GM12878 (cell line): ENCODE measurements around the gene CCDC88C. TPM values are rescaled to one million over a fixed set of nuclear protein-coding genes. Genes with fewer than 3 reads are reported as not detected.
A peak's percentile ranks its signal among the peaks of the same experiment; 100 is the strongest.

Experiments
- BACH1 ChIP-seq: fragments of 450-650 bp; IDR thresholded peaks from 2 replicates; pipeline ENCODE4 v1.6.1; 2017; ENCODE audit warnings: mild to moderate bottlenecking, borderline replicate concordance
- BCL11A ChIP-seq: IDR thresholded peaks from 2 replicates; pipeline ENCODE4 v1.6.1; 2011; ENCODE audit warnings: low read depth, low read length
- BHLHE40 ChIP-seq, 2 experiments: fragments of 450-650 bp in 1 of 2; IDR thresholded peaks; 2 replicates each; pipeline ENCODE4 v1.6.1; 2011 to 2017; ENCODE audit warnings: low read depth in 2 of 2, borderline replicate concordance in 1 of 2, improper control_type of control experiment in 1 of 2, low read length in 1 of 2, mild to moderate bottlenecking in 1 of 2
- CREB1 ChIP-seq: IDR thresholded peaks from 2 replicates; pipeline ENCODE4 v1.6.1; 2012; ENCODE audit warnings: low read depth, mild to moderate bottlenecking, inconsistent platforms
- CTCF ChIP-seq, 3 experiments: IDR thresholded peaks in 2 of 3; conservative IDR thresholded peaks in 1 of 3; 2 replicates each; pipeline ENCODE4 v1.5.1; 2011; ENCODE audit warnings: low read depth in 3 of 3, low read length in 3 of 3, mild to moderate bottlenecking in 3 of 3, control low read depth in 2 of 3, moderate library complexity in 2 of 3, inconsistent platforms in 1 of 3, mixed read lengths in 1 of 3; ENCODE audit not compliant: control insufficient read depth in 2 of 3, insufficient read depth in 1 of 3; ENCODE audit errors: extremely low read depth in 1 of 3
- GATAD2B ChIP-seq: fragments of 450-650 bp; conservative IDR thresholded peaks from 2 replicates; pipeline ENCODE4 v1.6.1; 2017; ENCODE audit warnings: low read depth, mild to moderate bottlenecking, moderate library complexity
- MEF2A ChIP-seq: IDR thresholded peaks from 2 replicates; pipeline ENCODE4 v1.6.1; 2011; ENCODE audit warnings: low read depth, mild to moderate bottlenecking, low read length, moderate library complexity; ENCODE audit not compliant: insufficient read depth
- MLLT1 ChIP-seq: fragments of 450-650 bp; IDR thresholded peaks from 2 replicates; pipeline ENCODE4 v1.6.1; 2016; ENCODE audit warnings: mild to moderate bottlenecking
- MTA2 ChIP-seq: fragments of 450-650 bp; IDR thresholded peaks from 2 replicates; pipeline ENCODE4 v1.6.1; 2016; ENCODE audit warnings: low read depth, mild to moderate bottlenecking, moderate library complexity
- MYC ChIP-seq: IDR thresholded peaks from 2 replicates; pipeline ENCODE4 v1.6.1; 2011; ENCODE audit warnings: mild to moderate bottlenecking, low read length, moderate library complexity, inconsistent platforms; ENCODE audit not compliant: insufficient read depth, insufficient replicate concordance, insufficient read length, severe bottlenecking
- NR2F1 ChIP-seq: fragments of 450-650 bp; conservative IDR thresholded peaks from 2 replicates; pipeline ENCODE4 v1.6.1; 2017; ENCODE audit warnings: mild to moderate bottlenecking
- PAX5 ChIP-seq: IDR thresholded peaks from 2 replicates; pipeline ENCODE4 v1.6.1; 2011; ENCODE audit warnings: low read depth, low read length, borderline replicate concordance
- PBX3 ChIP-seq: IDR thresholded peaks from 2 replicates; pipeline ENCODE4 v1.6.1; 2011; ENCODE audit warnings: mild to moderate bottlenecking, low read depth, low read length, moderate library complexity; ENCODE audit not compliant: insufficient replicate concordance
- PML ChIP-seq: IDR thresholded peaks from 2 replicates; pipeline ENCODE4 v1.6.1; 2012; ENCODE audit warnings: low read length, inconsistent platforms
- RB1 ChIP-seq: fragments of 450-650 bp; formaldehyde crosslinking; IDR thresholded peaks from 2 replicates; pipeline ENCODE4 v1.6.1; 2017; ENCODE audit warnings: mild to moderate bottlenecking, borderline replicate concordance
- RCOR1 ChIP-seq: conservative IDR thresholded peaks from 2 replicates; pipeline ENCODE4 v1.6.1; 2012; ENCODE audit warnings: low read depth, low read length, improper control_type of control experiment
- SRF ChIP-seq, 2 experiments: IDR thresholded peaks; 2 replicates each; pipeline ENCODE4 v1.6.1; 2011; ENCODE audit warnings: low read depth in 2 of 2, low read length in 2 of 2, mild to moderate bottlenecking in 1 of 2, moderate library complexity in 1 of 2
- STAT1 ChIP-seq: fragments of 450-650 bp; conservative IDR thresholded peaks from 2 replicates; pipeline ENCODE4 v1.6.1; 2014; ENCODE audit warnings: antibody characterized with exemption, mild to moderate bottlenecking
- SUPT20H ChIP-seq: IDR thresholded peaks from 2 replicates; pipeline ENCODE4 v1.6.1; 2011; ENCODE audit warnings: low read depth, mild to moderate bottlenecking, low read length, moderate library complexity, borderline replicate concordance; ENCODE audit not compliant: control insufficient read depth
- TBL1XR1 ChIP-seq: IDR thresholded peaks from 2 replicates; pipeline ENCODE4 v1.6.1; 2012; ENCODE audit warnings: low read depth, low read length, improper control_type of control experiment
- USF1 ChIP-seq: IDR thresholded peaks from 2 replicates; pipeline ENCODE4 v1.6.1; 2011; ENCODE audit warnings: borderline replicate concordance, low read depth, mild to moderate bottlenecking, moderate library complexity, mixed read lengths, low read length; ENCODE audit not compliant: insufficient read depth; ENCODE audit errors: extremely low read length
- WRNIP1 ChIP-seq: IDR thresholded peaks from 2 replicates; pipeline ENCODE4 v1.6.1; 2011; ENCODE audit warnings: low read depth, low read length, improper control_type of control experiment, borderline replicate concordance
- ZNF274 ChIP-seq: IDR thresholded peaks from one replicate; pipeline ENCODE4 v1.8.0; 2011; ENCODE audit not compliant: insufficient read length, insufficient read depth
- ZNF622 ChIP-seq: fragments of 450-650 bp; IDR thresholded peaks from 2 replicates; pipeline ENCODE4 v1.6.1; 2017; ENCODE audit warnings: mild to moderate bottlenecking, inconsistent platforms
- polyA plus RNA-seq, 11 experiments: library from polyadenylated mRNA; depleted of rRNA in 4 of 11; unstranded in 6 of 11; stranded (reverse) in 5 of 11; fragments of >200 nt; fragmentation: Nextera tagmentation in 4 of 11; fragmentation: Illumina TruSeq in 1 of 11; extraction: Ambion mirVana in 4 of 11; extraction: Trizol in 1 of 11; gene quantifications; 1 replicate in 1 of 11; 2 replicates in 10 of 11; pipeline versions ENCODE4 v1.2.1 to v1.2.3, GENCODE V29; 2011 to 2016; ENCODE audit warnings: inconsistent platforms in 2 of 11, missing spikeins in 2 of 11, low read depth in 1 of 11
- total RNA-seq, 4 experiments: library from RNA; depleted of rRNA in 3 of 4; stranded (reverse); fragments of >200 nt in 3 of 4; fragmentation: Illumina TruSeq in 1 of 4; extraction: Trizol in 1 of 4; gene quantifications; 2 replicates each; pipeline versions ENCODE4 v1.2.1 to v1.2.3, GENCODE V29; 2013 to 2021

The CCDC88C gene
- total and polyA plus RNA-seq, 10 of the 15 experiments (the other 5 are each of a cell fraction or from before 2014, with no cell fraction given): 4.0 to 79.6 (median 36.6) TPM

GRCh38 chr14:91377700-91378652 is 39.6 kb downstream of the CCDC88C start (continued):
- TF ChIP-seq CTCF (IDR thresholded peaks at IDR 0.05 in 2 of 3, conservative IDR thresholded peaks at IDR 0.05 in 1 of 3; ENCODE audit: control insufficient read depth in 2 of 3, extremely low read depth in 1 of 3, insufficient read depth in 1 of 3, low read depth in 3 of 3, low read length in 3 of 3): peak in 1 of 3 experiments; percentile 17; a peak in 1 of 6 replicates
- TF ChIP-seq MTA2: peak; percentile 83
- TF ChIP-seq PAX5: no peak
- TF ChIP-seq SUPT20H: no peak
- no peak for TF ChIP-seq MYC
- no peak for TF ChIP-seq STAT1
- no peak for TF ChIP-seq CREB1
- TF ChIP-seq NR2F1: peak; percentile 97
- TF ChIP-seq BHLHE40 (IDR thresholded peaks at IDR 0.05; ENCODE audit: borderline replicate concordance in 1 of 2, low read depth in 2 of 2, low read length in 1 of 2): 0 out of 4 replicates have a peak, but pooled peaks of 1 of the 2 experiments have one; percentile 13
- no peak for TF ChIP-seq USF1
- TF ChIP-seq MEF2A: no peak
- TF ChIP-seq BACH1: no peak
- no peak for TF ChIP-seq PBX3
- no peak for TF ChIP-seq WRNIP1
- TF ChIP-seq RCOR1: no peak
- peak; percentile 15; the same call in 1 of the 2 replicates for TF ChIP-seq RB1
- no peak for TF ChIP-seq SRF (IDR thresholded peaks at IDR 0.05; ENCODE audit: low read depth in 2 of 2, low read length in 2 of 2)
- no peak for TF ChIP-seq ZNF274
- TF ChIP-seq MLLT1: no peak
- TF ChIP-seq ZNF622: no peak
- 0 out of 2 replicates have a peak, but pooled peaks have one; percentile 20 for TF ChIP-seq BCL11A
- peak; percentile 66; the same call in 1 of the 2 replicates for TF ChIP-seq GATAD2B
- TF ChIP-seq TBL1XR1: no peak
- no peak for TF ChIP-seq PML
